GM12878 (cell line): ENCODE results near the gene DNAJC28. TPM values are rescaled to one million over a fixed set of nuclear protein-coding genes. Genes with fewer than 3 reads are reported as not detected.

ENCODE experiments used
- ATAC-seq: fragments of 200-7000 bp; cut with Tn5 transposase; 3 replicates; pipeline ENCODE4 v1.9.1; 2020; ENCODE audit warnings: mild to moderate bottlenecking, moderate library complexity
- BruUV-seq: library from RNA; stranded (reverse); fragments of 400-500 nt; replicated peaks from 2 replicates; lab custom pipeline; 2021; lab: Mats Ljungman, UMichigan
- CTCF ChIA-PET: fragments of 300-600 bp; sonication (Branson Sonifier 250); formaldehyde crosslinking; extraction: SDS; loops from one replicate; lab custom pipeline; 2021; ENCODE audit warnings: inconsistent platforms; lab: Yijun Ruan, JAX
- POLR2A ChIA-PET: fragments of 350-600 bp; formaldehyde crosslinking; extraction: SDS; loops from one replicate; lab custom pipeline; 2021; ENCODE audit warnings: inconsistent platforms; lab: Charles Lee
- RAD21 ChIA-PET: fragments of 300-600 bp; sonication (Branson Sonifier 250); formaldehyde crosslinking; loops from one replicate; lab custom pipeline; 2023; ENCODE audit warnings: antibody characterized with exemption; ENCODE audit not compliant: unreplicated experiment; lab: Charles Lee
- SMC1A ChIA-PET: fragments of 300-600 bp; sonication (Branson Sonifier 250); formaldehyde crosslinking; loops from one replicate; lab custom pipeline; 2023; ENCODE audit not compliant: unreplicated experiment, uncharacterized antibody; lab: Charles Lee
- DNase-seq: peaks from one replicate; pipeline ENCODE4 v3.0.0-alpha.2; 2011; ENCODE audit warnings: low read depth, low spot score
- FAIRE-seq: peaks from 3 replicates; lab custom pipeline; 2011; peaks lifted over from hg19 to GRCh38; lab: Jason Lieb, UNC
- H2AFZ ChIP-seq: 2 replicates; pipeline ENCODE4 v1.6.0; 2011; ENCODE audit warnings: low read depth, low read length, control low read depth; ENCODE audit not compliant: control insufficient read depth
- H3K27ac ChIP-seq: 2 replicates; pipeline ENCODE4 v1.5.1; 2011; ENCODE audit warnings: control low read depth; ENCODE audit not compliant: control insufficient read depth, insufficient read depth
- H3K27me3 ChIP-seq, 2 experiments: replicated peaks in 1 of 2; 2 replicates each; pipeline versions ENCODE4 v1.6.0 to v1.6.1; 2011; ENCODE audit warnings: low read length in 1 of 2; ENCODE audit not compliant: control insufficient read depth in 2 of 2, insufficient read depth in 2 of 2
- H3K36me3 ChIP-seq, 2 experiments: 2 replicates each; pipeline ENCODE4 v1.5.1; 2011; ENCODE audit warnings: low read length in 1 of 2; ENCODE audit not compliant: control insufficient read depth in 2 of 2, insufficient read depth in 2 of 2
- H3K4me1 ChIP-seq: 2 replicates; pipeline ENCODE4 v1.6.1; 2011; ENCODE audit warnings: mild to moderate bottlenecking, low read length, moderate library complexity, mixed read lengths; ENCODE audit not compliant: control insufficient read depth, insufficient read depth
- H3K4me2 ChIP-seq: 2 replicates; pipeline ENCODE4 v1.6.0; 2011; ENCODE audit warnings: control low read depth; ENCODE audit not compliant: control insufficient read depth, insufficient read depth
- H3K4me3 ChIP-seq: fragments of 200-600 bp; sonication (generic); 2 replicates; pipeline ENCODE4 v1.5.1; 2016
- H3K79me2 ChIP-seq: 2 replicates; pipeline ENCODE4 v1.6.0; 2011; ENCODE audit warnings: low read length; ENCODE audit not compliant: control insufficient read depth, insufficient read depth
- H3K9ac ChIP-seq: 2 replicates; pipeline ENCODE4 v1.8.0; 2011; ENCODE audit warnings: low read length, control low read depth, mixed read lengths; ENCODE audit not compliant: control insufficient read depth, insufficient read depth
- H3K9me3 ChIP-seq: replicated peaks from 3 replicates; pipeline ENCODE4 v1.5.1; 2011; ENCODE audit warnings: mild to moderate bottlenecking, low read length; ENCODE audit not compliant: control insufficient read depth, insufficient read depth
- H4K20me1 ChIP-seq: 2 replicates; pipeline ENCODE4 v1.6.0; 2011; ENCODE audit not compliant: control insufficient read depth, insufficient read depth
- BCLAF1 ChIP-seq: fragments of 450-650 bp; IDR thresholded peaks from 2 replicates; pipeline ENCODE4 v1.6.1; 2017; ENCODE audit warnings: antibody characterized with exemption, mild to moderate bottlenecking, moderate library complexity
- CTCF ChIP-seq, 3 experiments: IDR thresholded peaks in 2 of 3; conservative IDR thresholded peaks in 1 of 3; 2 replicates each; pipeline ENCODE4 v1.5.1; 2011; ENCODE audit warnings: low read depth in 3 of 3, low read length in 3 of 3, mild to moderate bottlenecking in 3 of 3, control low read depth in 2 of 3, moderate library complexity in 2 of 3, inconsistent platforms in 1 of 3, mixed read lengths in 1 of 3; ENCODE audit not compliant: control insufficient read depth in 2 of 3, insufficient read depth in 1 of 3; ENCODE audit errors: extremely low read depth in 1 of 3
- FOS ChIP-seq: IDR thresholded peaks from 3 replicates; pipeline ENCODE4 v1.6.1; 2011; ENCODE audit warnings: borderline replicate concordance; ENCODE audit not compliant: insufficient read length; ENCODE audit errors: extremely low read depth
- NR2C1 ChIP-seq: fragments of 450-650 bp; IDR thresholded peaks from 2 replicates; pipeline ENCODE4 v1.6.1; 2017; ENCODE audit warnings: antibody characterized with exemption, mild to moderate bottlenecking, moderate library complexity
- NR2F1 ChIP-seq: fragments of 450-650 bp; conservative IDR thresholded peaks from 2 replicates; pipeline ENCODE4 v1.6.1; 2017; ENCODE audit warnings: mild to moderate bottlenecking
- ZBTB33 ChIP-seq: fragments of 450-650 bp; IDR thresholded peaks from 2 replicates; pipeline ENCODE4 v1.6.1; 2017; ENCODE audit warnings: mild to moderate bottlenecking
- WGBS: methylation state at CpG from one replicate; pipeline ENCODE4 v1.1.6; 2016; ENCODE audit warnings: low lambda C conversion rate; ENCODE audit not compliant: insufficient replicate concordance, insufficient coverage; ENCODE audit errors: missing lambda C conversion rate; 5-methylcytosine and 5-hydroxymethylcytosine counted together
- in situ Hi-C: fragments of 300-500 bp; cut with MboI; formaldehyde crosslinking; loops from 9 replicates; pipeline ENCODE4 v1.14.3; 2018; ENCODE audit warnings: mixed read lengths
- intact Hi-C: fragments of 100-400 bp; cut with micrococcal nuclease; formaldehyde crosslinking; loops from one replicate; pipeline ENCODE4 v1.14.2; 2022; ENCODE audit not compliant: unreplicated experiment
- polyA plus RNA-seq, 11 experiments: library from polyadenylated mRNA; depleted of rRNA in 4 of 11; unstranded in 6 of 11; stranded (reverse) in 5 of 11; fragments of >200 nt; fragmentation: Nextera tagmentation in 4 of 11; fragmentation: Illumina TruSeq in 1 of 11; extraction: Ambion mirVana in 4 of 11; extraction: Trizol in 1 of 11; gene quantifications; 1 replicate in 1 of 11; 2 replicates in 10 of 11; pipeline versions ENCODE4 v1.2.1 to v1.2.3, GENCODE V29; 2011 to 2016; ENCODE audit warnings: inconsistent platforms in 2 of 11, missing spikeins in 2 of 11, low read depth in 1 of 11
- total RNA-seq, 4 experiments: library from RNA; depleted of rRNA in 3 of 4; stranded (reverse); fragments of >200 nt in 3 of 4; fragmentation: Illumina TruSeq in 1 of 4; extraction: Trizol in 1 of 4; gene quantifications; 2 replicates each; pipeline versions ENCODE4 v1.2.1 to v1.2.3, GENCODE V29; 2013 to 2021

DNAJC28 gene
- total and polyA plus RNA-seq, 10 of the 15 experiments (the other 5 are each of a cell fraction or from before 2014, with no cell fraction given), result 0.26 to 0.77 (median 0.54) TPM

- ATAC-seq, result peak; percentile 46
- Histone ChIP-seq H3K79me2 (no peaks in the 10 kb centered on the region), H2AFZ (no peak overlapping the region), H3K36me3 (peaks cover 0 to 6% of the 10 kb centered on the region in 2 experiments; a peak in 3 of 4 replicates), H3K27ac (no peak overlapping the region), H3K9ac (no peak overlapping the region), H3K4me1 (no peaks in the 10 kb centered on the region), H3K4me2 (no peak overlapping the region), H3K9me3 (no peaks in the 10 kb centered on the region), H4K20me1 (no peaks in the 10 kb centered on the region), H3K4me3 (no peak overlapping the region), H3K27me3 (no peaks in the 10 kb centered on the region)
- FAIRE-seq, result peak; percentile 23
- RAD21 ChIA-PET, result no interaction called here
- POLR2A ChIA-PET, result interaction anchor here (0.7 kb wide), 1 partner anchor 218 kb away, joined by 3 read pairs; no protein-coding TSS in a partner anchor
- in situ Hi-C loops (no loop called here), intact Hi-C loops (no loop called here)
- CTCF ChIA-PET, result interaction anchor here (0.8 to 2.4 kb wide), 8 partner anchors 9 to 259 kb away, joined by 3 to 11 read pairs (median 4); no protein-coding TSS in a partner anchor
- SMC1A ChIA-PET, result interaction anchor here (1.2 to 2.4 kb wide), 3 partner anchors 10 to 11 kb away, joined by 3 to 8 read pairs (median 7); no protein-coding TSS in a partner anchor
- TF ChIP-seq CTCF (IDR thresholded peaks at IDR 0.05 in 2 of 3, conservative IDR thresholded peaks at IDR 0.05 in 1 of 3; ENCODE audit: control insufficient read depth in 2 of 3, extremely low read depth in 1 of 3, insufficient read depth in 1 of 3, low read depth in 3 of 3, low read length in 3 of 3) (no peak), ZBTB33 (no peak), FOS (no peak), NR2C1 (no peak), BCLAF1 (no peak), NR2F1 (no peak)
- TSS peak; percentile 17 for BruUV-seq
- WGBS, result 69% methylated on average over 6 of the region's 6 CpGs
- DNase-seq, result no peak
Observed at GRCh38 chr21:33455686-33456446, 35.6 kb downstream of the DNAJC28 start.
